NCI-H1092 (cell line): ENCODE data around the gene FUT8.
"Not testable (repeated sequence)": the region's sequence is repeated elsewhere in the genome, so short reads cannot be mapped to it uniquely, and the experiment has no call there.

Experiments used
- DNase-seq: peaks from one replicate; lab custom pipeline; 2025; lab: John Stamatoyannopoulos, UW

FUT8 gene

GRCh38 chr14:65623759-65624158, 211.2 kb downstream of the FUT8 start:
- no peak for DNase-seq

GRCh38 chr14:65627315-65627714, 214.8 kb downstream of the FUT8 start:
- no peak for DNase-seq

- DNase-seq: no peak
Observed at GRCh38 chr14:65628664-65629063, 216.1 kb downstream of the FUT8 start.

GRCh38 chr14:65631040-65631439, 218.5 kb downstream of the FUT8 start:
- no peak for DNase-seq

GRCh38 chr14:65632487-65632886, 220.0 kb downstream of the FUT8 start:
- no peak for DNase-seq

- not testable (repeated sequence) for DNase-seq
Observed at GRCh38 chr14:65633666-65634065, 221.1 kb downstream of the FUT8 start.

- no peak for DNase-seq
Observed at GRCh38 chr14:65637780-65638179, 225.2 kb downstream of the FUT8 start.

GRCh38 chr14:65639216-65639615, 226.7 kb downstream of the FUT8 start:
- DNase-seq: no peak

- DNase-seq: no peak
Observed at GRCh38 chr14:65650826-65651225, 238.3 kb downstream of the FUT8 start.

- DNase-seq: no peak
Observed at GRCh38 chr14:65656554-65656953, 244.0 kb downstream of the FUT8 start.

GRCh38 chr14:65658202-65658601, 245.7 kb downstream of the FUT8 start:
- DNase-seq: no peak

- DNase-seq: peak; percentile 8
Observed at GRCh38 chr14:65661865-65662264, 249.3 kb downstream of the FUT8 start.

- no peak for DNase-seq
Observed at GRCh38 chr14:65664436-65664835, 251.9 kb downstream of the FUT8 start.

- DNase-seq: no peak
Observed at GRCh38 chr14:65676361-65677014, 264.0 kb downstream of the FUT8 start.

GRCh38 chr14:65685572-65685971, 273.0 kb downstream of the FUT8 start:
- no peak for DNase-seq

- DNase-seq: no peak
Observed at GRCh38 chr14:65686761-65687160, 274.2 kb downstream of the FUT8 start.

- no peak for DNase-seq
Observed at GRCh38 chr14:65689070-65689469, 276.5 kb downstream of the FUT8 start.

GRCh38 chr14:65692566-65692965, 280.0 kb downstream of the FUT8 start:
- DNase-seq: not testable (repeated sequence)

GRCh38 chr14:65696801-65697200, 284.3 kb downstream of the FUT8 start:
- no peak for DNase-seq

- DNase-seq: no peak
Observed at GRCh38 chr14:65703521-65703920, 291.0 kb downstream of the FUT8 start.

GRCh38 chr14:65703996-65704395, 291.5 kb downstream of the FUT8 start:
- DNase-seq: no peak

- DNase-seq: no peak
Observed at GRCh38 chr14:65704437-65704836, 291.9 kb downstream of the FUT8 start.

GRCh38 chr14:65704850-65705249, 292.3 kb downstream of the FUT8 start:
- DNase-seq: no peak

GRCh38 chr14:65709576-65709975, 297.0 kb downstream of the FUT8 start:
- no peak for DNase-seq
